SK-N-SH treated with all-trans-retinoic acid at 6 μM for 48 hours (cell line): ENCODE results near the gene ALK.

Experiments used
- ATAC-seq: fragments of 200-7000 bp; cut with Tn5 transposase; 3 replicates; pipeline ENCODE4 v1.9.1; 2020; ENCODE audit warnings: mild to moderate bottlenecking, moderate library complexity
- BACH2 ChIP-seq: fragments of 250-450 bp; sonication (Bioruptor Pico); IDR thresholded peaks from 2 replicates; pipeline ENCODE4 v1.9.0; 2021; ENCODE audit warnings: mild to moderate bottlenecking, borderline replicate concordance
- ESRRG ChIP-seq: fragments of 250-450 bp; sonication (Bioruptor Pico); IDR thresholded peaks from 2 replicates; pipeline ENCODE4 v1.6.1; 2021; ENCODE audit warnings: mild to moderate bottlenecking
- GLIS3 ChIP-seq: fragments of 250-450 bp; sonication (Bioruptor Pico); IDR thresholded peaks from 2 replicates; pipeline ENCODE4 v1.5.0; 2020; ENCODE audit warnings: mild to moderate bottlenecking, moderate library complexity
- ISL1 ChIP-seq: fragments of 250-450 bp; sonication (Bioruptor Pico); IDR thresholded peaks from 2 replicates; pipeline ENCODE4 v2.1.2; 2022; ENCODE audit warnings: mild to moderate bottlenecking, moderate library complexity
- OSR1 ChIP-seq: fragments of 250-450 bp; sonication (Bioruptor Pico); IDR thresholded peaks from 2 replicates; pipeline ENCODE4 v1.8.0; 2022; ENCODE audit warnings: moderate library complexity, mild to moderate bottlenecking, inconsistent platforms
- PATZ1 ChIP-seq: fragments of 250-450 bp; sonication (Bioruptor Pico); IDR thresholded peaks from 2 replicates; pipeline ENCODE4 v1.8.0; 2020; ENCODE audit warnings: mild to moderate bottlenecking, moderate library complexity, borderline replicate concordance
- POU6F1 ChIP-seq: fragments of 250-450 bp; sonication (Bioruptor Pico); IDR thresholded peaks from 2 replicates; pipeline ENCODE4 v1.8.0; 2021; ENCODE audit warnings: low read depth, mild to moderate bottlenecking, moderate library complexity, borderline replicate concordance
- PPARA ChIP-seq: fragments of 250-450 bp; sonication (Bioruptor Pico); IDR thresholded peaks from 2 replicates; pipeline ENCODE4 v1.5.0; 2020; ENCODE audit warnings: mild to moderate bottlenecking, borderline replicate concordance
- SNAI2 ChIP-seq: fragments of 250-450 bp; sonication (Bioruptor Pico); IDR thresholded peaks from 2 replicates; pipeline ENCODE4 v1.5.0; 2020; ENCODE audit warnings: mild to moderate bottlenecking, moderate library complexity
- TCF4 ChIP-seq: fragments of 250-450 bp; sonication (Bioruptor Pico); IDR thresholded peaks from 2 replicates; pipeline ENCODE4 v1.8.0; 2021; ENCODE audit warnings: mild to moderate bottlenecking, moderate library complexity, borderline replicate concordance
- TOX ChIP-seq: fragments of 250-450 bp; sonication (Bioruptor Pico); IDR thresholded peaks from 2 replicates; pipeline ENCODE4 v1.8.0; 2021; ENCODE audit warnings: mild to moderate bottlenecking, moderate library complexity, borderline replicate concordance
- TSHZ2 ChIP-seq: fragments of 250-450 bp; sonication (Bioruptor Pico); IDR thresholded peaks from 2 replicates; pipeline ENCODE4 v1.5.0; 2020; ENCODE audit warnings: mild to moderate bottlenecking, moderate library complexity
- ZC3H10 ChIP-seq: fragments of 250-450 bp; sonication (Bioruptor Pico); IDR thresholded peaks from 2 replicates; pipeline ENCODE4 v1.5.1; 2021; ENCODE audit warnings: mild to moderate bottlenecking, moderate library complexity
- ZFP3 ChIP-seq: fragments of 250-450 bp; sonication (Bioruptor Pico); IDR thresholded peaks from 2 replicates; pipeline ENCODE4 v1.5.0; 2020; ENCODE audit warnings: mild to moderate bottlenecking, moderate library complexity
- ZFP30 ChIP-seq: fragments of 450-650 bp; formaldehyde crosslinking; IDR thresholded peaks from 2 replicates; pipeline ENCODE4 v1.5.0; 2022; ENCODE audit warnings: mild to moderate bottlenecking, moderate library complexity
- ZNF565 ChIP-seq: fragments of 450-650 bp; formaldehyde crosslinking; conservative IDR thresholded peaks from 2 replicates; pipeline ENCODE4 v1.5.0; 2020; ENCODE audit warnings: low read depth, mild to moderate bottlenecking, moderate library complexity
- ZNF8 ChIP-seq: fragments of 450-650 bp; formaldehyde crosslinking; IDR thresholded peaks from 2 replicates; pipeline ENCODE4 v1.5.0; 2020; ENCODE audit warnings: mild to moderate bottlenecking, moderate library complexity
- TF ChIP-seq, protein P1 (sequence below): fragments of 250-450 bp; sonication (Bioruptor Pico); IDR thresholded peaks from 2 replicates; pipeline ENCODE4 v1.5.1; 2021; ENCODE audit warnings: mild to moderate bottlenecking, moderate library complexity

Gene ALK

GRCh38 chr2:29725610-29726009 is 195.8 kb downstream of the ALK start:
- no peak for ATAC-seq
- TF ChIP-seq ZNF565 (no peak), BACH2 (no peak), SNAI2 (CRISPR knock-in tag) (no peak), POU6F1 (CRISPR knock-in tag) (no peak), TOX (CRISPR knock-in tag) (no peak), PATZ1 (CRISPR knock-in tag) (no peak), GLIS3 (CRISPR knock-in tag) (no peak)

- no peak for ATAC-seq
- TF ChIP-seq, protein P1, sequence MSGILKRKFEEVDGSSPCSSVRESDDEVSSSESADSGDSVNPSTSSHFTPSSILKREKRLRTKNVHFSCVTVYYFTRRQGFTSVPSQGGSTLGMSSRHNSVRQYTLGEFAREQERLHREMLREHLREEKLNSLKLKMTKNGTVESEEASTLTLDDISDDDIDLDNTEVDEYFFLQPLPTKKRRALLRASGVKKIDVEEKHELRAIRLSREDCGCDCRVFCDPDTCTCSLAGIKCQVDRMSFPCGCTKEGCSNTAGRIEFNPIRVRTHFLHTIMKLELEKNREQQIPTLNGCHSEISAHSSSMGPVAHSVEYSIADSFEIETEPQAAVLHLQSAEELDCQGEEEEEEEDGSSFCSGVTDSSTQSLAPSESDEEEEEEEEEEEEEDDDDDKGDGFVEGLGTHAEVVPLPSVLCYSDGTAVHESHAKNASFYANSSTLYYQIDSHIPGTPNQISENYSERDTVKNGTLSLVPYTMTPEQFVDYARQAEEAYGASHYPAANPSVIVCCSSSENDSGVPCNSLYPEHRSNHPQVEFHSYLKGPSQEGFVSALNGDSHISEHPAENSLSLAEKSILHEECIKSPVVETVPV (CRISPR knock-in tag): no peak
- TF ChIP-seq ZC3H10 (CRISPR knock-in tag): no peak
- no peak for TF ChIP-seq TSHZ2 (CRISPR knock-in tag)
- no peak for TF ChIP-seq GLIS3 (CRISPR knock-in tag)
- TF ChIP-seq BACH2: no peak
- TF ChIP-seq ESRRG: no peak
- no peak for TF ChIP-seq ZNF8
- TF ChIP-seq ISL1: no peak
- TF ChIP-seq ZNF565: no peak
- no peak for TF ChIP-seq PPARA (CRISPR knock-in tag)
- no peak for TF ChIP-seq OSR1 (CRISPR knock-in tag)
- no peak for TF ChIP-seq ZFP3
- TF ChIP-seq SNAI2 (CRISPR knock-in tag): no peak
Measured at GRCh38 chr2:29724282-29724681, 197.1 kb downstream of the ALK start.

DNA sequence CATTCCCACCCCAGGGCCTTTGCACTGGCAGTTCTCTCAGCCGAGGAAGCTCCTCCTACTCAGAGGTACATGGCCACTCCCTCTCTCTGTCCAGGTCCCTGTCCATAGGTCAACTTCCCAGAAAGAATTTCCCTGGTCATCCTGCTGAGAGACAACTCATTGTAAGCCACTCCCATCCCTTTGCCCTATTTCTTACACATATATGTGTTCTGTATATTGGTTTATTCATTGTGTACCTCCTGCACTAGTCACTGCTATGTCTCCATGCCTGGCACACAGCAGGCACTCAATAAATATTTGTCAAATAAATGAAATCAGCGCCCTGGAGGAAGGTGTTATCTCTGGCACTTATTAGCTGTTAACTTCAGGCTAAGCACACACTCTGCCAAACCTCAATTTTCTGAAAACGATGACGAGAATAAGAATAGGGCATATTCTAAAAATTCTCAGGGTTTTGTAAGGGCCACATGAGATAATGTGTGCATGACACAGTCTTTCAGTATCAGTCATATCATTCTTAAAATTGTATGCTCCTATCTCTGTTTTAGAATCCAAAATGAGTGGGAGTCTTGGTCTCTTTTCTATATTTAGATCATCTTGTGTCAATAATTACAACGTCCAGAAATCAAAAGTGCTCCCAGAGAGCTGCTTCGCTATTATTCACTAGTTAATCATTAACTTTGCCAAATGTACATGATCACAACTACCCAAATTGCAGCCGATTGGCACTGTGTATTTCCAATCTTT is 198.0 kb downstream of the ALK start:
- ATAC-seq: no peak
- TF ChIP-seq ZNF565 (no peak), SNAI2 (CRISPR knock-in tag) (no peak), BACH2 (no peak), TCF4 (no peak), POU6F1 (CRISPR knock-in tag) (no peak), ZFP30 (no peak)
- TF ChIP-seq, protein P1 (CRISPR knock-in tag): no peak
